CD1c-positive myeloid dendritic cell (primary cell): Measurements from ENCODE around the gene TRIM54.
"Not testable (repeated sequence)": the region's sequence is repeated elsewhere in the genome, so short reads cannot be mapped to it uniquely, and the experiment has no call there.

Experiments
- DNase-seq: peaks from one replicate; pipeline ENCODE4 v3.0.0-alpha.2; 2016; ENCODE audit errors: extremely low spot score

TRIM54 gene

GRCh38 chr2:27256855-27257454 is 25.3 kb upstream of the TRIM54 start:
- no peak for DNase-seq

GRCh38 chr2:27258051-27258450 is 24.2 kb upstream of the TRIM54 start:
- no peak for DNase-seq

- DNase-seq: no peak
These were observed 20.8 kb upstream of the TRIM54 start for GRCh38 chr2:27261241-27261925.

- no peak for DNase-seq
These were observed 20.3 kb upstream of the TRIM54 start for GRCh38 chr2:27261926-27262298.

- peak; percentile 67 for DNase-seq
These were observed 19.6 kb upstream of the TRIM54 start, which contains the start of gene SLC30A3 for GRCh38 chr2:27262379-27263286. TSS of gene SLC30A3 (minus strand) at chr2:27263047. CDS start at chr2:27262906, 141 bp downstream.

GRCh38 chr2:27263287-27264252 is 18.7 kb upstream of the TRIM54 start:
- no peak for DNase-seq

- DNase-seq: no peak
These were observed 17.9 kb upstream of the TRIM54 start for GRCh38 chr2:27264253-27264752.

GRCh38 chr2:27264753-27265535 is 17.3 kb upstream of the TRIM54 start:
- DNase-seq: peak; percentile 69

- DNase-seq: no peak
These were observed 16.7 kb upstream of the TRIM54 start for GRCh38 chr2:27265536-27265870.

GRCh38 chr2:27268296-27268695 is 13.9 kb upstream of the TRIM54 start:
- DNase-seq: not testable (repeated sequence)

GRCh38 chr2:27270131-27270530 is 12.1 kb upstream of the TRIM54 start:
- DNase-seq: no peak

GRCh38 chr2:27270670-27271069 is 11.6 kb upstream of the TRIM54 start:
- peak; percentile 37 for DNase-seq

GRCh38 chr2:27271631-27272340 is 10.4 kb upstream of the TRIM54 start:
- no peak for DNase-seq

- DNase-seq: not testable (repeated sequence)
These were observed 9.4 kb upstream of the TRIM54 start for GRCh38 chr2:27272537-27273522.

- no peak for DNase-seq
These were observed 6.7 kb upstream of the TRIM54 start, which contains the start of gene DNAJC5G for GRCh38 chr2:27275211-27276150. TSS of gene DNAJC5G (plus strand) at chr2:27275433. CDS start at chr2:27276729, 1,296 bp downstream.

GRCh38 chr2:27278010-27278409 is 4.2 kb upstream of the TRIM54 start:
- DNase-seq: no peak

- DNase-seq: no peak
These were observed 1.4 kb upstream of the TRIM54 start for GRCh38 chr2:27280826-27281225.
